ENCODE measurements around the gene RNF150.
"Not testable (repeated sequence)": the region's sequence is repeated elsewhere in the genome, so short reads cannot be mapped to it uniquely, and the experiment has no call there.

Gene RNF150

DNA sequence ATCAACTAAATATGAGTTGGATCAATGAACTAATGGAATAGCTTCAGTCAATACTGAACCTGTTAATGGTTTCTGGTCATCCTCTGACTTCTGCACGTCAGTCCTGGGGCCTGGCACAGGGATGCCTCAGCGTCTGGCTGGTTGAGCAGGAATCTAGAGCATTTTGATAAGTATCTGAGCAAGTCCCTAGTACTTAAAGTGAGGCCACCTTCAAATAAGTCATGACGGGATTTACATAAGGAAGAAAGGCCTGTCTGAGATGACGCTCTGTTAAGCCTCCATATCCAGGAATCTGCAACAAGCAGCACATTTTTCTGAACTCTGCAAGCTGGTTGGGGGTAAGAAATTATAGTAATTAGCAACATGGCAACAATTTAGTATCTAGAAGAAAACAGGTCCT is 293.9 kb downstream of the RNF150 start:
- TF ChIP-seq, protein P1, sequence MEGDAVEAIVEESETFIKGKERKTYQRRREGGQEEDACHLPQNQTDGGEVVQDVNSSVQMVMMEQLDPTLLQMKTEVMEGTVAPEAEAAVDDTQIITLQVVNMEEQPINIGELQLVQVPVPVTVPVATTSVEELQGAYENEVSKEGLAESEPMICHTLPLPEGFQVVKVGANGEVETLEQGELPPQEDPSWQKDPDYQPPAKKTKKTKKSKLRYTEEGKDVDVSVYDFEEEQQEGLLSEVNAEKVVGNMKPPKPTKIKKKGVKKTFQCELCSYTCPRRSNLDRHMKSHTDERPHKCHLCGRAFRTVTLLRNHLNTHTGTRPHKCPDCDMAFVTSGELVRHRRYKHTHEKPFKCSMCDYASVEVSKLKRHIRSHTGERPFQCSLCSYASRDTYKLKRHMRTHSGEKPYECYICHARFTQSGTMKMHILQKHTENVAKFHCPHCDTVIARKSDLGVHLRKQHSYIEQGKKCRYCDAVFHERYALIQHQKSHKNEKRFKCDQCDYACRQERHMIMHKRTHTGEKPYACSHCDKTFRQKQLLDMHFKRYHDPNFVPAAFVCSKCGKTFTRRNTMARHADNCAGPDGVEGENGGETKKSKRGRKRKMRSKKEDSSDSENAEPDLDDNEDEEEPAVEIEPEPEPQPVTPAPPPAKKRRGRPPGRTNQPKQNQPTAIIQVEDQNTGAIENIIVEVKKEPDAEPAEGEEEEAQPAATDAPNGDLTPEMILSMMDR (IDR thresholded peaks at IDR 0.05), result no peak
- Histone ChIP-seq H3K27ac (no peak overlapping the region), H3K4me3 (no peak overlapping the region)
- no peak for DNase-seq (ENCODE audit: low spot score)

DNA sequence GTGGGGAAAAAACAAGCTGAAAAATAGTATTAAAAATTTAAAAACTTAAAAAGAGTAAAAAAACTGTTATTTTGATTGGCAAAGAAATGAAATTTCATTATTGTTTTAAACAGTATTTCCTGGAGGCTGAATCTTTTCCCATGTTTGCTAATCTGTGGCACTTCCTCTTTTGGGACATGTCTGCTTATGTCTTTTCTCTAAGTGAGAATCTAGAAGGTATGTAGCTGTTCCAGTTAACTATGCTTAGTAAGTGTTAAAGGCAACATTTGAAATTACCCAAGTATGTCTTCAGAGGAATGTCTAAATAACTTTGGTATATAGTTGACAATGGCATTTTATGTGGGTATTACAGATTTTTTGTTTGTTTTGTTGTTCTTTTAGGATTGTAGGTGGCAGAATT is 295.5 kb downstream of the RNF150 start:
- no peak overlapping the region for H3K4me3 ChIP-seq
- DNase-seq (ENCODE audit: low spot score), result no peak
- no peak overlapping the region for H3K27ac ChIP-seq
- TF ChIP-seq, protein P1 (IDR thresholded peaks at IDR 0.05), result no peak

DNA sequence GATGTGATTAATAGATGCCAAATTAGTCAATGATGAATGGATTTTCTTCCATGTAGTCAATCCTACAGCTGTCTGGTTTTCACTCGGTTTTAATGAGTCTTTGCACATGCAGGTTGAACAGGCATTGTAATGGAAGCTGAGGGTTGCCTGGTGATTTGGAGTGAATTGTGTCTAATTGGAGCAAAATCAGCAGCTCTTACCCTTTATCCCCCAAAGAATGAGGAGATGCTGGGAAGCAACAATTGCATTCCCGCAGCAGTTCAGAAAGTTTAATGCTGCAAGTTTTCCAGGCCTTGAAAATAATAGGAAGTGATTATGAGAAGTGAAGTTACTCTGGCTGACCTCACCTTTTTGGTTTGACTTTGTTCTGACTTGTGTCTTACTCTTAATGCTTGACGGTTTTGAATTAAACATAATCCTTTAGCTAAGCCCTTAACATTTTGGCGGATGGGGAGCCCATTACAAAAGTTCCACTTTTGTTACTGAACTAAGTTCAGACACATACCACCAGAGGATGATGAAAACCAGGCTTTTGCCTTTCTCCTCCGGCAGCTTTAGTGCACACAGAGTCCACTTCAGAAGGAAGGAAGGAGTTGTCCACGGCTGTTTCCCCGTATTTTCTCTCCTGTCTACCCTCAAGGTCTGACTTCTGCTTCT is 298.3 kb downstream of the RNF150 start:
- Histone ChIP-seq H3K27ac (no peak overlapping the region), H3K4me3 (no peak overlapping the region)
- TF ChIP-seq, protein P1 (IDR thresholded peaks at IDR 0.05), result no peak
- DNase-seq (ENCODE audit: low spot score), result no peak

DNA sequence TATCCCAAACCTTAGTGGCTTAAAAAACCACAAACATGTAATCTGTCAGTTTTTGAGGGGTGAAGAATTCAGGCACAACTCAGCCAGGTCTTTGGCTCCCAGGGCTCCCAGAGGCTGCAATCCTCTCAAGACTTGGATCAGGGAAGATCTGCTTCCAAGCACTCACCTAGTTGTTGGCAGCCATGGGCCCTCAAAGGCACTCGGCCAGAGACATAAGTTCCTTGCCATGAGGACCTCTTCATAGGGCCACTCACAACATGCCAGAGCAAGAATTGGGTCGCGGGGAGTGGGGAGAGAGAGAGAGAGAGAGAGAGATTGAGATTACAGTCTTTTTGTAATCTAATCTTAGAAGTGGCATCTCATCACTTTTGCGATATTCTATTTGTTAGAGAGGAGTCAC is 300.0 kb downstream of the RNF150 start:
- no peak for DNase-seq (ENCODE audit: low spot score)
- Histone ChIP-seq H3K27ac (no peak overlapping the region), H3K4me3 (no peak overlapping the region)
- TF ChIP-seq, protein P1 (IDR thresholded peaks at IDR 0.05), result no peak

DNA sequence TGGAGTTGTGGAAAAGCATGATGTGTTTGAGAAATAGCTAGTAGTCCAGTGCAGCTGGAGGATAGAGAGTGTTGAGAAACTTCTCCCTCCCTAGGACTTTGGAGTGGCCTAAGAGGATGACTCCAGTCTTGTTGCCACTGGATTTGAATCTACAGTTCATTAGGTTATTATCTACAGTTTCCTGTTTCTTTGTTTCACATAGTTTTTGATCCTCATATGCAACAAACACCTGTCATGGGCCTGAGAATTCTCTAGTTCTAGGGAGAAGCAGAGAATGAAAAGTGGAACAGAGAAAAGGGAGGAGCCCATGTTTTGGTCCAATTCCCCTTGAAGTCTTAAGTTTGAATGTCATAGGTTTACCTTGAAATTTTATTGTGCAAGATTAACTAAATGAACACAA is 303.4 kb downstream of the RNF150 start:
- TF ChIP-seq, protein P1 (IDR thresholded peaks at IDR 0.05), result no peak
- no peak for DNase-seq (ENCODE audit: low spot score)
- H3K27ac ChIP-seq, result no peak overlapping the region
- no peak overlapping the region for H3K4me3 ChIP-seq

DNA sequence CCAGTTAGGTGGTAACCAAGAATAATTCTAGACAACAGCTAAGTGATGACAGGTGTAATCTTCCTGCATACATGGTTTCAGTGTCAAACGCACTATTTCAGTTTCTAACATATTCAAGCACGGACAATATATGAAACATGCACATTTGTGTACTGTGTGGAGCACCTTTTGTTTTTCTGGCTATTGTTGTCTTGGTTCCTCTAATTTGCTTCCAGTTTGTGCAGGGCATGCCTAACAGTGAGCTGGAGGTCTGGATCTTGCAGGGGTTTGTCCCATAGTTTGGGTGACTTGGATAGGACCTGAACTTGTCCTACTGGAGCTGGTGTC is 306.6 kb downstream of the RNF150 start:
- no peak overlapping the region for H3K4me3 ChIP-seq
- DNase-seq (ENCODE audit: low spot score), result no peak

DNA sequence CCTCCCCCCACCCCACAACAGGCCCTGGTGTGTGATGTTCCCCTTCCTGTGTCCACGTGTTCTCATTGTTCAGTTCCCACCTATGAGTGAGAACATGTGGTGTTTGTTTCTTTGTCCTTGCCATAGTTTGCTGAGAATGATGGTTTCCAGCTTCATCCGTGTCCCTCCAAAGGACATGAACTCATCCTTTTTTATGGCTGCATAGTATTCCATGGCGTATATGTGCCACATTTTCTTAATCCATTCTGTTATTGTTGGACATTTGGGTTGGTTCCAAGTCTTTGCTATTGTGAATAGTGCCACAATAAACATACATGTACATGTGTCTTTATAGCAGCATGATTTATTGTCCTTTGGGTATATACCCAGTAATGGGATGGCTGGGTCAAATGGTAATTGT is 312.7 kb downstream of the RNF150 start:
- H3K27ac ChIP-seq; H3K4me3 ChIP-seq; DNase-seq (ENCODE audit: low spot score): not testable (repeated sequence)

More for the DNA sequence above, 306.6 kb downstream of the RNF150 start:
- TF ChIP-seq, protein P1 (IDR thresholded peaks at IDR 0.05), result no peak
- H3K27ac ChIP-seq, result no peak overlapping the region

DNA sequence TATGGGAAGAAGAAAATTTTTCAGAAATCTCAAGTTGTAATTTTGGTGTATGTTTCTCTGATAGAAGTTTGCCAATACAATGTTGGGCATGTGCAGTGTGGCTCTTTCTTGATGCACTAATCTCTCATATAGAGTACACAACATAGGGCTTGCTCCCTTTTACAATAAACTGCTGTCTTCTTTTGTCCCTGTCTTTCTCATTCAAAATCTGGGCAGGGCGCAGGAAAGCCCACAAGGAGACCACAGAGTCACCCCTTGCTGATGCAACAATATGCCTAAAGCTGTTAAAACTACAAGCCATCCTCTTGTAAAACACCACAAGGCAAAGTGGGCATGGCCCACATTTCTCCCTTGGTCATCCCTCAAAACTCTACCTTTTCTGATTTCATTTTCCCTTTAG is 313.7 kb downstream of the RNF150 start:
- no peak overlapping the region for H3K27ac ChIP-seq
- no peak overlapping the region for H3K4me3 ChIP-seq
- TF ChIP-seq, protein P1 (IDR thresholded peaks at IDR 0.05), result no peak
- DNase-seq (ENCODE audit: low spot score), result no peak

Data from coronary artery (tissue), 2 donors.